ENCODE results near the gene MEGF6.

MEGF6 gene

DNA sequence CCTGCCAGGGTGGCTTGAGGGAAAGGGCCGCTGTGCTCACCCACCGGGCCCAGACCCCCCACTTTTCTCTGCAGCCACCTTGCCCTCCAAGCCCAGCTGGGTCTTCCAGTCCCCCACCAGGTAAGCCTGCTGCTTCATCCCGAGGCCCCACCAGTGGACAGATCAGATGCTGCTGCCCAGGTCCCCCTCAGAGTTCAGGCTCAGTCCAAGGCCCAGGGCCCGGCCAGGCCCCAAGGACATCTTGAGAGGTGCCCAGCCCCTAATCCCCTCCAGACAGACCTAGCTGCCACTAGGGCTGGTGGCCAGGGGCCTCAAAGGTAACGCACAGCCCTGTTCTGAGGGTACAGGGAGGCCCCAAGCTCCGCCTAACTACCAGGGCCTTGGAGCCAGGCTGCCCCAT is 58.6 kb downstream of the MEGF6 start:
- Histone ChIP-seq H3K27me3 (ENCODE audit: low read depth, low read length) (no peaks in the 10 kb centered on the region), H3K27ac (ENCODE audit: low read length) (no peak overlapping the region), H3K4me2 (ENCODE audit: low read length) (no peak overlapping the region), H3K79me2 (ENCODE audit: low read length) (no peaks in the 10 kb centered on the region), H2AFZ (ENCODE audit: low read depth, low read length) (no peak overlapping the region), H3K4me3 (ENCODE audit: low read length) (no peak overlapping the region), H3K4me1 (ENCODE audit: low read length) (no peaks in the 10 kb centered on the region), H3K9ac (ENCODE audit: low read length) (no peak overlapping the region), H3K36me3 (replicated peaks; ENCODE audit: low read depth, low read length) (no peaks in the 10 kb centered on the region), H4K20me1 (ENCODE audit: insufficient read depth, low read length) (no peaks in the 10 kb centered on the region), H3K9me3 (ENCODE audit: insufficient read depth, low read length) (no peaks in the 10 kb centered on the region)
- TF ChIP-seq, protein P1, sequence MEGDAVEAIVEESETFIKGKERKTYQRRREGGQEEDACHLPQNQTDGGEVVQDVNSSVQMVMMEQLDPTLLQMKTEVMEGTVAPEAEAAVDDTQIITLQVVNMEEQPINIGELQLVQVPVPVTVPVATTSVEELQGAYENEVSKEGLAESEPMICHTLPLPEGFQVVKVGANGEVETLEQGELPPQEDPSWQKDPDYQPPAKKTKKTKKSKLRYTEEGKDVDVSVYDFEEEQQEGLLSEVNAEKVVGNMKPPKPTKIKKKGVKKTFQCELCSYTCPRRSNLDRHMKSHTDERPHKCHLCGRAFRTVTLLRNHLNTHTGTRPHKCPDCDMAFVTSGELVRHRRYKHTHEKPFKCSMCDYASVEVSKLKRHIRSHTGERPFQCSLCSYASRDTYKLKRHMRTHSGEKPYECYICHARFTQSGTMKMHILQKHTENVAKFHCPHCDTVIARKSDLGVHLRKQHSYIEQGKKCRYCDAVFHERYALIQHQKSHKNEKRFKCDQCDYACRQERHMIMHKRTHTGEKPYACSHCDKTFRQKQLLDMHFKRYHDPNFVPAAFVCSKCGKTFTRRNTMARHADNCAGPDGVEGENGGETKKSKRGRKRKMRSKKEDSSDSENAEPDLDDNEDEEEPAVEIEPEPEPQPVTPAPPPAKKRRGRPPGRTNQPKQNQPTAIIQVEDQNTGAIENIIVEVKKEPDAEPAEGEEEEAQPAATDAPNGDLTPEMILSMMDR (IDR thresholded peaks at IDR 0.05; ENCODE audit: low read depth, low read length), result no peak
- no peak for TF ChIP-seq EZH2phosphoT487 (IDR thresholded peaks at IDR 0.05; ENCODE audit: low read depth)

DNA sequence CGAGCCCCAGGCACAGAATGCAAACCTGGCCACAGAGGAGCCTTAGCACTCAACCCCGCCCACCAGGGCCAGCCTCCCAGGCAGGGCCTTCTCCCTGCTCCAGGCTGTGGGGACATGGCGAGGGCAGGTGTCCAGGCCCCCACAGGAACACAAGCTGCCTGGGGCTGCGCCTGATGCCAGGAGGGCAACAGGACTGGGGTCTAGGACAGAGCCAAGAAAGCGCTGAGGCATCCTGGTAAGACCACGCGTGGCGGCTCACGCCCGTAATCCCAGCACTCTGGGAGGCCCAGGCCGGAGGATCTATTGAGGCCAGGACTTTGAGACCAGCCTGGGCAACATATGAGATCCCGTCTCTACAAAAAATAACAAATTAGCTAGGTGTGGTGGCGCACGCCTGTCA is 59.1 kb downstream of the MEGF6 start:
- no peak overlapping the region for H3K4me2 ChIP-seq (ENCODE audit: low read length)
- H3K9ac ChIP-seq (ENCODE audit: low read length), result no peak overlapping the region
- no peaks in the 10 kb centered on the region for H4K20me1 ChIP-seq (ENCODE audit: insufficient read depth, low read length)
- H3K36me3 ChIP-seq (replicated peaks; ENCODE audit: low read depth, low read length), result no peaks in the 10 kb centered on the region
- H3K79me2 ChIP-seq (ENCODE audit: low read length), result no peaks in the 10 kb centered on the region
- H3K4me3 ChIP-seq (ENCODE audit: low read length), result no peak overlapping the region
- H3K27me3 ChIP-seq (ENCODE audit: low read depth, low read length), result no peaks in the 10 kb centered on the region
- TF ChIP-seq, protein P1 (IDR thresholded peaks at IDR 0.05; ENCODE audit: low read depth, low read length), result no peak
- TF ChIP-seq EZH2phosphoT487 (IDR thresholded peaks at IDR 0.05; ENCODE audit: low read depth), result no peak
- no peak overlapping the region for H2AFZ ChIP-seq (ENCODE audit: low read depth, low read length)
- no peaks in the 10 kb centered on the region for H3K4me1 ChIP-seq (ENCODE audit: low read length)
- H3K9me3 ChIP-seq (ENCODE audit: insufficient read depth, low read length), result no peaks in the 10 kb centered on the region
- no peak overlapping the region for H3K27ac ChIP-seq (ENCODE audit: low read length)

DNA sequence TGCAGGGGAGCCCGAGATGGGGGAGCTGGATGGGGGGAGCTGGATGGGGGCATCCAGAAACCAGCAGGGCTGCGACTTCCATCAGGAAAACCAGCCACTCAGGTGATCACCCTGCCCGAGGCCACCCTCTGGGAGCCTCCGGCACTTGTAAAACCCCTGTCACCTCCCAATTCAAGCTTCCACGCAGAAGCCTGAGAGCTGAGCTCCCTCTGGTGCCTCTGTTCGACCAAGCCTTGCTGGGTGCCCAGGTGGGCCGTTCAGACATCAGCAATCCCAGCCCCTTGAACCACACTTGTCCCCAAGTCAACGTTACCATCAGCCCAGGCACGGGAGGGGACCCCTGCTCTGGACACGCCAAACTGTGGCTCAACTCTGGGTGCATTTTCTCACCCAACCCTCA is 59.6 kb downstream of the MEGF6 start:
- H3K79me2 ChIP-seq (ENCODE audit: low read length), result no peaks in the 10 kb centered on the region
- TF ChIP-seq EZH2phosphoT487 (IDR thresholded peaks at IDR 0.05; ENCODE audit: low read depth), result no peak
- TF ChIP-seq, protein P1 (IDR thresholded peaks at IDR 0.05; ENCODE audit: low read depth, low read length), result no peak
- H3K4me1 ChIP-seq (ENCODE audit: low read length), result no peaks in the 10 kb centered on the region
- H3K4me2 ChIP-seq (ENCODE audit: low read length), result no peak overlapping the region
- H3K27me3 ChIP-seq (ENCODE audit: low read depth, low read length), result no peaks in the 10 kb centered on the region
- no peak overlapping the region for H2AFZ ChIP-seq (ENCODE audit: low read depth, low read length)
- H3K4me3 ChIP-seq (ENCODE audit: low read length), result no peak overlapping the region
- H3K36me3 ChIP-seq (replicated peaks; ENCODE audit: low read depth, low read length), result no peaks in the 10 kb centered on the region
- H3K9me3 ChIP-seq (ENCODE audit: insufficient read depth, low read length), result no peaks in the 10 kb centered on the region
- no peak overlapping the region for H3K27ac ChIP-seq (ENCODE audit: low read length)
- no peak overlapping the region for H3K9ac ChIP-seq (ENCODE audit: low read length)
- H4K20me1 ChIP-seq (ENCODE audit: insufficient read depth, low read length), result no peaks in the 10 kb centered on the region

DNA sequence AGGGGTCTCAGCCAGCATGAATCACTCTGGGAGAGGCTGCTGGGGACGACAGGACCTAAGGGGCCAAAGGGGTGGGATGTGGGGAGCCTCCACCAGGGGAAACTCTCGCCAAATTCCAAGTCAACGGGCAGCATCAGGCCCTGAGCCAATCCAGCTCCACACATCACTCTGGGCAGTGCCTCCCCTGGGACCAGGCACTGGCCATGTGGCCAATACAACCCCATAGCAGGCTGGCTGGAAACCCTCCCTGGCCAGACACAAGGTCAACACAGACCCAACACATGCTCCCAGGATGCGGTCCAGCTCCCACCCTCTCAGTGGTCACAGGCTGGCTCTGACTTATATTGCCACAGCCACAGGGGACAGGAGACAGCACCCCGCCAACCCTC is 60.0 kb downstream of the MEGF6 start:
- no peaks in the 10 kb centered on the region for H3K4me1 ChIP-seq (ENCODE audit: low read length)
- no peak overlapping the region for H3K27ac ChIP-seq (ENCODE audit: low read length)
- H3K4me3 ChIP-seq (ENCODE audit: low read length), result no peak overlapping the region
- no peaks in the 10 kb centered on the region for H3K36me3 ChIP-seq (replicated peaks; ENCODE audit: low read depth, low read length)
- no peaks in the 10 kb centered on the region for H3K27me3 ChIP-seq (ENCODE audit: low read depth, low read length)
- no peaks in the 10 kb centered on the region for H3K9me3 ChIP-seq (ENCODE audit: insufficient read depth, low read length)
- H2AFZ ChIP-seq (ENCODE audit: low read depth, low read length), result no peak overlapping the region
- no peak overlapping the region for H3K9ac ChIP-seq (ENCODE audit: low read length)
- no peaks in the 10 kb centered on the region for H4K20me1 ChIP-seq (ENCODE audit: insufficient read depth, low read length)
- no peak for TF ChIP-seq EZH2phosphoT487 (IDR thresholded peaks at IDR 0.05; ENCODE audit: low read depth)
- TF ChIP-seq, protein P1 (IDR thresholded peaks at IDR 0.05; ENCODE audit: low read depth, low read length), result no peak
- no peaks in the 10 kb centered on the region for H3K79me2 ChIP-seq (ENCODE audit: low read length)
- no peak overlapping the region for H3K4me2 ChIP-seq (ENCODE audit: low read length)

Data from OCI-LY3 (cell line).